GM10266 (cell line): ENCODE data around the gene PDPN.

ENCODE experiments used
- DNase-seq: peaks from one replicate; pipeline ENCODE4 v3.0.0; 2012; ENCODE audit errors: extremely low spot score
- CTCF ChIP-seq: IDR thresholded peaks from 2 replicates; pipeline ENCODE4 v1.5.1; 2012; ENCODE audit warnings: mild to moderate bottlenecking, low read depth; ENCODE audit not compliant: control insufficient read depth, insufficient read depth; ENCODE audit errors: missing control alignments

The PDPN gene

GRCh38 chr1:13576926-13577325 is 6.7 kb upstream of the PDPN start:
- TF ChIP-seq CTCF: no peak
- no peak for DNase-seq

- no peak for TF ChIP-seq CTCF
- no peak for DNase-seq
These were observed 5.8 kb upstream of the PDPN start for GRCh38 chr1:13577846-13578245.

- no peak for DNase-seq
- TF ChIP-seq CTCF: no peak
These were observed 2.2 kb upstream of the PDPN start for GRCh38 chr1:13581446-13581845.

GRCh38 chr1:13582713-13583443 is 754 bp upstream of the PDPN start:
- DNase-seq: no peak
- TF ChIP-seq CTCF: no peak

GRCh38 chr1:13583966-13584791 is 547 bp downstream of the PDPN start:
- TF ChIP-seq CTCF: no peak
- no peak for DNase-seq

GRCh38 chr1:13584876-13585611 is 1.4 kb downstream of the PDPN start:
- no peak for DNase-seq
- TF ChIP-seq CTCF: no peak

GRCh38 chr1:13585612-13585991 is 2.0 kb downstream of the PDPN start:
- TF ChIP-seq CTCF: no peak
- DNase-seq: no peak
